Psoas muscle (tissue), 8 donors: ENCODE results near the gene PNLIPRP3. TPM values are rescaled to one million over a fixed set of nuclear protein-coding genes. Genes with fewer than 3 reads are reported as not detected.

Experiments used
- ATAC-seq, 4 donors: fragments of 200-7000 bp; cut with Tn5 transposase; one replicate each; pipeline ENCODE4 v1.9.1; 2020; ENCODE audit warnings: moderate library complexity in 3 of 4, mild to moderate bottlenecking in 2 of 4
- DNase-seq, 2 donors: peaks; one replicate each; pipeline ENCODE4 v3.0.0-alpha.2; 2020
- H3K27ac ChIP-seq: fragments of 200-600 bp; one replicate; pipeline ENCODE4 v1.8.0; 2022
- H3K27me3 ChIP-seq, 3 donors: fragments of 200-600 bp in 1 of 3; one replicate each; pipeline versions ENCODE4 v1.6.1 to v1.8.0; 2013 to 2022; ENCODE audit warnings: low read length in 2 of 3, mild to moderate bottlenecking in 2 of 3, moderate library complexity in 1 of 3; ENCODE audit not compliant: insufficient read depth in 3 of 3
- H3K36me3 ChIP-seq, 2 donors: fragments of 200-600 bp in 1 of 2; one replicate each; pipeline versions ENCODE4 v1.6.1 to v1.8.0; 2013 to 2022; ENCODE audit warnings: low read depth in 1 of 2, mild to moderate bottlenecking in 1 of 2, moderate library complexity in 1 of 2; ENCODE audit not compliant: insufficient read depth in 1 of 2
- H3K4me1 ChIP-seq: fragments of 200-600 bp; one replicate; pipeline ENCODE4 v1.8.0; 2022
- H3K4me3 ChIP-seq: fragments of 200-600 bp; one replicate; pipeline ENCODE4 v1.8.0; 2022; ENCODE audit warnings: mild to moderate bottlenecking
- H3K9me3 ChIP-seq: fragments of 200-600 bp; one replicate; pipeline ENCODE4 v1.8.0; 2022
- CTCF ChIP-seq: fragments of 200-600 bp; IDR thresholded peaks from one replicate; pipeline ENCODE4 v1.8.0; 2022; ENCODE audit warnings: antibody characterized with exemption
- WGBS, 3 donors: extraction: QIAGEN DNeasy Blood & Tissue Kit; methylation state at CpG; one replicate each; pipeline versions ENCODE4 v1.1.6 to v1.1.7; 2013; 5-methylcytosine and 5-hydroxymethylcytosine counted together
- intact Hi-C, 2 donors: fragments of 100-400 bp; cut with DNase I; formaldehyde crosslinking; loops; one replicate each; pipeline versions ENCODE4 v1.11.0 to v1.14.2; 2022
- polyA plus RNA-seq, 3 donors: library from polyadenylated mRNA; stranded (reverse); fragments of 200-250 nt; gene quantifications; one replicate each; pipeline ENCODE4 v1.2.3, GENCODE V29; 2013
- total RNA-seq, 4 donors: library from RNA; stranded (reverse); fragmentation: NEBNext Ultra II Directional in 2 of 4; extraction: Animal tissue kit (Norgen Biotek cat#: 25700) in 2 of 4; gene quantifications; one replicate each; pipeline versions ENCODE4 v1.2.1 to v1.2.4, GENCODE V29; 2021 to 2023
- donor health status: healthy with polysubstance abuse.
- donor health status: DM: no; HTN: no; CAD: no; lungs with moderate emphysema.
- donor health status: Bipolar disorder and iron deficiency.
- donor health status: healthy.
- donor health status: DM: yes; HTN: yes; CAD: no.
- donor health status: DM: no; HTN: no; CAD: no.
- donor health status: DM: no; HTN: no; CAD: no.
- donor health status: DM: yes; HTN: yes; CAD: no.

PNLIPRP3 gene
- total and polyA plus RNA-seq, 7 donors = not detected

GRCh38 chr10:116470768-116471415 lies 43.2 kb downstream of the PNLIPRP3 start:
- Histone ChIP-seq H3K27ac (no peak overlapping the region), H3K4me3 (no peak overlapping the region), H3K36me3 (no peaks in the 10 kb centered on the region), H3K27me3 (no peaks in the 10 kb centered on the region), H3K4me1 (no peaks in the 10 kb centered on the region), H3K9me3 (no peaks in the 10 kb centered on the region)
- no peak for TF ChIP-seq CTCF
- DNase-seq = no peak
- WGBS, 3 donors = 60 to 68% (median 63%) methylated on average over 6 of the region's 6 CpGs
- no peak for ATAC-seq
- intact Hi-C loops = no loop called here

- Histone ChIP-seq H3K4me1 (no peaks in the 10 kb centered on the region), H3K27me3 (no peaks in the 10 kb centered on the region), H3K27ac (no peak overlapping the region), H3K36me3 (no peaks in the 10 kb centered on the region), H3K9me3 (no peaks in the 10 kb centered on the region), H3K4me3 (no peak overlapping the region)
- intact Hi-C loops = no loop called here
- DNase-seq (no peak), ATAC-seq (no peak)
- 53 to 58% (median 56%) methylated on average over 4 of the region's 4 CpGs for WGBS, 3 donors
- no peak for TF ChIP-seq CTCF
Measured at GRCh38 chr10:116472891-116473290, 45.2 kb downstream of the PNLIPRP3 start.

- H3K36me3 ChIP-seq = no peaks in the 10 kb centered on the region
- H3K4me3 ChIP-seq = no peak overlapping the region
- H3K4me1 ChIP-seq = no peaks in the 10 kb centered on the region
- no peaks in the 10 kb centered on the region for H3K27me3 ChIP-seq
- DNase-seq (no peak), ATAC-seq (no peak)
- no peak overlapping the region for H3K27ac ChIP-seq
- 61 to 86% (median 63%) methylated on average over 4 of the region's 4 CpGs for WGBS, 3 donors
- no peak for TF ChIP-seq CTCF
- no peaks in the 10 kb centered on the region for H3K9me3 ChIP-seq
- intact Hi-C loops = no loop called here
Measured at GRCh38 chr10:116475866-116476265, 48.2 kb downstream of the PNLIPRP3 start.

- TF ChIP-seq CTCF = no peak
- H3K27ac ChIP-seq = no peak overlapping the region
- H3K4me1 ChIP-seq = no peaks in the 10 kb centered on the region
- H3K27me3 ChIP-seq = no peaks in the 10 kb centered on the region
- ATAC-seq = no peak
- no peaks in the 10 kb centered on the region for H3K9me3 ChIP-seq
- no peaks in the 10 kb centered on the region for H3K36me3 ChIP-seq
- 36 to 47% (median 47%) methylated on average over 4 of the region's 4 CpGs for WGBS, 3 donors
- DNase-seq = no peak
- no peak overlapping the region for H3K4me3 ChIP-seq
- intact Hi-C loops = no loop called here
Measured at GRCh38 chr10:116476461-116476860, 48.8 kb downstream of the PNLIPRP3 start.
